Activated CD4-positive, CD25-positive, alpha-beta regulatory T cell treated with anti-CD3 and anti-CD28 coated beads, Interleukin-2, amount 50 U/mL, for 24 hours (primary cell): ENCODE measurements around the gene NEK10.

Experiments
- ATAC-seq, 2 donors: fragments of 150-1000 bp; cut with Tn5 transposase; one replicate each; pipeline ENCODE4 v1.10.0; 2021; ENCODE audit warnings: mild to moderate bottlenecking in 1 of 2, moderate library complexity in 1 of 2

Gene NEK10

DNA sequence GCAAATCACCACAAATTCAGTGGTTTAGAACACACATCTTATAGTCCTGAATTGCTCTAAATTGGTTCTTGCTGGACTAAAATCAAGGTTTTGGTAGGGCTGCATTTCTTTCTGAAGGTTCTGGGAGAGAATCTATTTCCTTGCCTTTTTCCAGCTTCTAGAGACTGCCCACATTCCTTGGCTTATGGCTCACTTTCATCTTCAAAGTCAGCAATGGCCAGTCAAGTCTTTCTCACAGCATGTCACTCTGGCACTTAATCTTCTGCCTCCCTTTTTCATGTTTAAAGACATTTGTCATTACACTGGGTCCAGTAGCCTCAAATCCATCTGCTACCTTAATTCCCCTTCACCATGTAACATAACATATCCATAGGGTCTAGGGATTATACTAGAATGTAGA is 149.0 kb downstream of the NEK10 start:
- no peak for ATAC-seq

GRCh38 chr3:27219127-27219845 is 149.9 kb downstream of the NEK10 start:
- ATAC-seq = no peak

- ATAC-seq = no peak
These were observed 152.1 kb downstream of the NEK10 start for GRCh38 chr3:27216955-27217552.

- no peak for ATAC-seq
These were observed 152.8 kb downstream of the NEK10 start for GRCh38 chr3:27216295-27216855.

DNA sequence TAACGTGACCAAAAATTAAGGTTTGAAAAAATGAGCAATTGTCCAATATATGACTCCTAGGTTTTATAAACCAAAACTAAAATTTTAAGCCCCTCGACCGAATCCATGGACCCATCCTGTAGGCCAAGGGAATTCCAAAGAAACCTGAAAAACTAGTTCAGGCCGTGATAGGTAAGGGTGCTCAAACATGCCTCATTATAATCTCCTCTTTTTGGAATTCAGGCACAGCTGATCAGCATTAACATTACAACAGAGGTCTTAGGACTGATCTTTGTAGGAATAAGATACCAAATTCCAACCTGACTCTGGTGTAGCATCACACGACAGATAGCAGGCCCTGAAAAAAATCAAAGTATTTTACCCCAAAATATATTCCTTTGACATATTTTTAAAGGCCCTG is 155.7 kb downstream of the NEK10 start:
- ATAC-seq = no peak

DNA sequence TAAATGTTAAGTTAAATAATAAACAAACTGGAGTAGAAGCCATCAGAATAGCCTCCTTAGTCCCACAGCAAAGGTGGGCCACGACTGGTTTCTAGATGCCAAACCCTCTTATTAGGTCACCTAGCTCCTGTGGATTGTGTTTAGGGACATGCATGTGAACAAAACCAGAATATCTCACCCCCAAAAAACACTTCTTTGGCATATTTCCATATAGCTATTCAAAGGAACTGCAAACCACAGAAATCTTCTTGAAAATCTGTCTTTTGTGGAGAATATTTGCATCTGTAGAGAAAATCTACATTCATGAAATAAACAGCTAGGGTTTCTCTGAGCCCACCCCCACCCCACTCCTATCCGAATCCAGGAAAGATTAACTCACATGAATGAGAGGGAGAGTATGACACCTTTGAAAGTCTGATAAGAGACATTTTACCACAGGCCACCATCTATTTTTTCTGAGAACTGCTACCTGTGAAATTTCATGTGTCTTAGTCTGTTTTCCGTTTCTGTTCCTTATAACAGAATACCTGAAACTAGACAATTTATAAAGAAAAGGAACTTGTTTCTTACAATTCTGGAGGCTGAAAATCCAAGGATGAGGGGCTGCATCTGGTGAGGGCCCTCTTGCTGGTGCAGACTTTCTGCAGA is 159.4 kb downstream of the NEK10 start:
- ATAC-seq = no peak

DNA sequence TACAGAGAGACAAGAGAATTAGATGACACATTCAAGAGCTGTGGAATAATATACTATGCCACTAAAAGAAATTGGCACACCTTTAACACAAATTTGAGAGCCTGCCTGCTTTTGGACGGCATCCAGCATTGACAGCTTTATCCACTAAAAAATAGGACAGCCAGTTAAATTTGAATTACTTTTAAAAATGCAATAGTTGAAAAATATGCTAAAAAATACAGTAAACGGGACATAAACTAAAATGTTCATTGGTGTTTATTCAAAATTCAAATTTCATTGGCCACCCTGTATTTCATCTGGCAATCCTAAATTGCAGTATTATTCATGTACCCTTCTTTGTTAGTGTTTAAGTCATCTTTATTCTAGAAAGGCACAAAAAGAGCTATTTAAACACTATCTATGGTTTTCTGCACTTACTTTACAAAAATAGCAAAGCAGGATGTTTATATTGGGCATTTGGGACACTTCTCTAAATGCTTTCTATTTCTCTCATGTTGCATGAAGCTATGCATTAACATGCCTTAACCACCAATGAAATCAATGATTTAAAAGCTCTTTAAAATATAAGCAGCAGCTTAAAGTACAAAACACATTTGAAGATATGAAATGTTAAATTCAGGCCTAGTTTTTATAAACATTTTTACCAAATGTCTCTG is 160.1 kb downstream of the NEK10 start:
- ATAC-seq = no peak

GRCh38 chr3:27202959-27203358 is 166.2 kb downstream of the NEK10 start:
- ATAC-seq = no peak

DNA sequence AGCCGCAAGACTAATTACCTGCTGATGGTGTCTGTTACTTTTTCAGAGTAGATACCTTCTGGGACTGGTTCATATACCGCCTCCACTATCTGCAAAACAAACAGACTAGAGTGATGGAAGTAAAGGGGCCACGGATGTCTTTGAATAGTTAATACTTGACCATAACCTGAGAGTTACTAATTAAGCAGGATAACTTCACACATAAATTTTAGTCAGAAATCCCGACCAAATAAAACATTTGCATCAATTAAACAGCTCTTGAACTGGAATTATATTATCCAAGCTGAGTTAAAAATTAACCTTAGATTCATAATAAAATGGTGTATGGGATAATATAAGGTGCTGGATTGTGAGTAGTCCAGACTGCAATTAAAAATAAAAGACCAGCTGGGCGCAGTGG is 167.7 kb downstream of the NEK10 start:
- ATAC-seq = no peak

DNA sequence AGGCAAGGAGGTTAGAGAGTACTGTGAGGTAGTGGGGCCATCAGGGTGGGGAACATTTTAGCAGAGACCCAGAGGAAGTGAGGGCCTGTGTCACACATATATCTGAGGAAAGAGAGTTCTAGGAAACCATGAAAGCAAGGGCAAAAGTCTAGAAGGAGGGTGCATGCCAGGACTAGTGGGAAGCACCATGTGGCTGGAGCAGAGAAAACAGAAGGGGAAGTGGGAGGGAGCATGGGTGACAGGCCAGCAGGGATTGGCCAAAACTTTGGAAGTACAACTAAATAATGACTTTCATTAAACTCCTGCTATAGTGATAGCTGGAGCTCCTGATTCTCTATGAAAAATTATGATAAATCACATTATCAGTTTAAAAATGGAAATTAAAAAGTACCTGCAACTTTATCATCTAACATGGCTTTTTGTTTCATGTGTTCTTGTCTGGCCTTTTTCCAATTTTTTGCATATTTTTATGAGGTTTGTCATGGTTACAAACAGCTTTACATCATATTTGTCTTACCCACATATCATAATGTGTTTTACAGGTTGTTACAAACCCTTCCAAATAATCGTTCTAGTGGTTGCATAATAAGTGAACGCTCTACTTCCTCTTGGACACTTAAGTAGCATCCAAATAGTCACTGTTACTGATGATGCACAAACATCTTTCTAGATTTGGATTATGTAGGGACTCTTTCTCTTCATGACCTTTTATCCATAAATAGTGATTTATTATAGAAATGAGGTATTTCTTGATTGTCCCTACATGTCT is 168.3 kb downstream of the NEK10 start:
- ATAC-seq = no peak

DNA sequence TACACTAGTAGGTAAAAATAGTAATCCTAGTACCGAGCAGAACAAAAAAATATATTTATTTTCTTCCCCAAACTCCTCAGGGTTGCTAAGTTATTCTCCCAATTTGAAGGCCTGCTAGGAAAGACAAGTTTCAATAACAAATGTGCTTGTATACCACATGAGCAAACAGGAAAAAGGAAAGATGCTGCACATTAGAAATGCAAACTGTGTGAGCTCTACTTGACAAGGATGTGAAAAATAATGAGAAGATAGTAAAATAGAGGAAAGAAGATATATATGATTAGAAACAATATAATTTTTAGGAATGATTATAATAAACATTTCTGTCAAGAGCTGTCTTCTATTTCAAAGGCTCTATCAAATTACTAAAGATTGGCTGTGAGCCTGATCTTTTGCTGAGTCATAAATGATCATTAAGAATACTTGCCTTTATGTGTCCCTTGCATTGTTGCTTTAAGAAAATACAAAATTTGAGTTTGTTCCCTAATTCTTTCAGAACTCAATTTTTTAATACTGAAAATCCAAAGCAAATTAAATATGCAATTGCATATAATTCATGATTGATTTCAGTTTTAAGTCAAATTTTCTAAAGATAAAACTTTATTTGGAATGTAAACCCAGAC is 174.2 kb downstream of the NEK10 start:
- ATAC-seq = no peak

DNA sequence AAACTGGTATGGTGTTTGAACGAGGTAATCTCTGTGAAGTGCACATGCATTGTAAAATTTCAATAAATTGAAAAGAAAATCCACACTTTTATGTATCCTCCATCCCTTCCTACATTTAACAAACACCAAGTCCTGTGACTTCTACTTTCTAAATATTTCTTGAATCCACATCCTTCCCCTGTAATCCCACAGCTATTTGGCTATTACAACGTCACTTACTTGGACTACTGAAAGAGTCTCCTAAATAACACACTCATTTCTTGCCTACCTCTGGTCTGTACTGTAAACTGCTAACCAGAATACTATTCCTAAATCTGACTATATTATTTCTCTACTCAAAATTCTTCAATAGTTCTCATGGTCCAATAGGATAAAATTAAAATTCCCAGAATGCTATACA is 176.1 kb downstream of the NEK10 start:
- ATAC-seq = no peak

GRCh38 chr3:27186013-27186412 is 183.2 kb downstream of the NEK10 start:
- ATAC-seq = no peak

- ATAC-seq = no peak
These were observed 183.8 kb downstream of the NEK10 start for GRCh38 chr3:27185231-27185989.

DNA sequence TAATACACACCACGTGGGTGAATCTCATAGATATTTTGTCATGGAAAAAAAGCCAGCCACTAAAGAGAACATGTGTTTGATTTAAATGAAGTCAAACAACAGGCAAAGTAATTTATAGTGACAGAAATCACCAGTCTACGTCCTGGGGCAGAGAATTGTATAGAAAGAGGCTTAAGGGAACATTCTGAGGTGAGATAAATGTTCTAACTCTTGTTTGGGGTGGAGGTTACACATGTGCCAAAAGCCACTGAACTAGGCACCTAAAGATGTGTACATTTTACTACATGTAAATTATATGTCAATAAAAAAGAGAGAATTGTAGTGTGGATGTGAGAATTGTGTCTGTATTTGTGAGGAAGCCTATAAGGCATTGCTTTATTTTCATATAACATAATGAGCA is 184.9 kb downstream of the NEK10 start:
- no peak for ATAC-seq

DNA sequence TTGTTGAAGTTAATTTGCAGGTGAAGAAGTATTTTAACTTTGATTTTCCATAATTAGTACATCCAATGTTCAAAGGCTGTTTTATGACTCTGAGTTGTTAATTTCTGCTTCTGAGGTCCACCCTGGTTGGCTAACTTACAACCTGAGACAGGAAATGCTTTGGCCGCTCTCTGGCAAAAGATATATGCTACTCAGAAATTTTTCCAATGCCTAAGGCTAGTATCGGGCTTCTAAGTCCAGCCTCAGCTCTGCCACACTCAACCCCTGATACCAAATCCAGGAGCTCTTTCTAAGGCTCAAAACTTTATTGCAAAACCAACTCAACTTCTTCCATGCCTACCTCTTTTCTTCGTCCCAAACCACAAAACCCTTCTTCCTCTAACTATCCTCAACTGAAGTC is 192.9 kb downstream of the NEK10 start:
- ATAC-seq = no peak

DNA sequence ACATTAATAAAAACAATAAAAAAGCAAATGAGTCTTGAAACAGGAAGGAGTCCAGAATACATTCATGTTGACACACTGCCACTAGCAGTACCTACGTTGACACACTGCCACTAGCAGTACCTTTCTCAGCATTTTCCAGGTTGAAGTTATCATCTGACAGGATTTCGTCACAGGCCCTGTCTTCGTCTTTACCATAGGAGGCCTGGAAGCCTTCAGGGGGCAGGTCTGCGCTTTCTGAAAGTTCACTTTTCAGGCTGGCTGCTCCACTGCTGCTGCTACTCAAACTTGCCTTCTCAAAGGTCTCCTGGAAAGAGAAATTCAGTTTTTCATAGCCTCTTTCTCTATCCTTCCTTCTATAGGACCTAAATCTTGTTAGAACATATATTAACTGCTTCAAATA is 194.7 kb downstream of the NEK10 start:
- no peak for ATAC-seq

DNA sequence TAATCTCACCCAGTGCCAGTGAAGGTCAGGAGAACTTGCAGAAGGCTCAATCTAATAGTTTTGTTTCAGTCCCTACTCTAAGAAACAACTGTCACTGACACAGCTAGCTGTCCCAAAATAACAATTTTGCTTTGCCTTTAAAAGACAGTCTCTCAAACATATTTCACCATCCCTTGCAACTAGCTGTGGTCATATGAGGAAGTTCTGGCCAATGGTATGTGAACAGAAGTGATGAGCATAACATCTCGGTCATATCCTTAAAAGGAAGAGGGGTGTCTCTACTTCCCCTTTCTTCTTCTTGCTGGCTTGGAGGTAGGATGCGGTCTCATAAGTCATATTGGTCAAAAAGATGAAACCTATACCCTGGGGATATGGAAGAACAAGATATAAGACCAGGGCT is 198.1 kb downstream of the NEK10 start:
- ATAC-seq = no peak

GRCh38 chr3:27166888-27167287 is 202.3 kb downstream of the NEK10 start:
- no peak for ATAC-seq

- ATAC-seq = no peak
These were observed 203.9 kb downstream of the NEK10 start for GRCh38 chr3:27165321-27165721.

DNA sequence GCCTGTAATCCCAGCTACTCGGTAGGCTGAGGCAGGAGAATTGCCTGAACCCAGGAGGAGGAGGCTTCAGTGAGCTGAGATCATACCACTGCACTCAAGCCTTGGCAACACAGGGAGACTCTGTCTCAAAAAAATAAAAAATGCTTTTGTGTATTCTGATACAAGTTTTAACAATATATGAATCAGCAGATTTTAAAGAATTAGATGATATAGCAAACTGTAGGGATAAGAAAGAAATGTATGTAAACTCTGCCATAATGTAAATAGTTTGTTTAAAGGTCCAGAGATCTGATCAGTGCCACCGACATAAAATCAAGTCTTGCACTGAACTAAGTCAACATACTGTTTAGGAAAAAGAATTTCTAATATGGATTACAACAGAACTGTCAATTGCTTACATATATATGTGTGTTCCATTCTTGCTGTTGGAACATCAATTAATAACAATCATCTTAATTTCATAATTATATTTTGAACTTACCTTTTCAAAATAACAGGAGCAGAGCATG is 208.3 kb downstream of the NEK10 start:
- no peak for ATAC-seq
